Left hindlimb (tissue), 1 donor: Measurements from ENCODE around the gene CPA5.
A peak's percentile ranks its signal among the peaks of the same experiment; 100 is the strongest.
"Not testable (repeated sequence)": the region's sequence is repeated elsewhere in the genome, so short reads cannot be mapped to it uniquely, and the experiment has no call there.

Experiments used
- DNase-seq: peaks from one replicate; pipeline ENCODE4 v3.0.0-alpha.2; 2018

The CPA5 gene

GRCh38 chr7:130359276-130359857 lies 14.8 kb downstream of the CPA5 start:
- no peak for DNase-seq

- DNase-seq, result no peak
Observed at GRCh38 chr7:130360518-130360917, 15.9 kb downstream of the CPA5 start.

- no peak for DNase-seq
Observed at GRCh38 chr7:130361681-130362080, 17.1 kb downstream of the CPA5 start.

GRCh38 chr7:130362251-130362816 lies 17.7 kb downstream of the CPA5 start:
- peak; percentile 10 for DNase-seq

GRCh38 chr7:130363026-130363847 lies 18.6 kb downstream of the CPA5 start:
- DNase-seq, result peak; percentile 27

GRCh38 chr7:130364451-130364850 lies 19.8 kb downstream of the CPA5 start:
- peak; percentile 23 for DNase-seq

- no peak for DNase-seq
Observed at GRCh38 chr7:130365088-130365487, 20.5 kb downstream of the CPA5 start.

GRCh38 chr7:130365511-130366441 lies 21.2 kb downstream of the CPA5 start:
- DNase-seq, result peak; percentile 91

GRCh38 chr7:130366564-130366963 lies 21.9 kb downstream of the CPA5 start:
- DNase-seq, result no peak

- DNase-seq, result no peak
Observed at GRCh38 chr7:130367088-130367755, 22.6 kb downstream of the CPA5 start.

- no peak for DNase-seq
Observed at GRCh38 chr7:130367836-130368746, 23.5 kb downstream of the CPA5 start.

- no peak for DNase-seq
Observed at GRCh38 chr7:130369110-130369711, 24.6 kb downstream of the CPA5 start.

- no peak for DNase-seq
Observed at GRCh38 chr7:130369831-130370550, 25.4 kb downstream of the CPA5 start.

GRCh38 chr7:130371046-130371445 lies 26.4 kb downstream of the CPA5 start:
- DNase-seq, result no peak

- no peak for DNase-seq
Observed at GRCh38 chr7:130372402-130373165, 28.0 kb downstream of the CPA5 start.

- no peak for DNase-seq
Observed at GRCh38 chr7:130374507-130374906, 29.9 kb downstream of the CPA5 start.

GRCh38 chr7:130376461-130376860 lies 31.8 kb downstream of the CPA5 start:
- not testable (repeated sequence) for DNase-seq

- DNase-seq, result no peak
Observed at GRCh38 chr7:130377178-130377577, 32.6 kb downstream of the CPA5 start.

- DNase-seq, result no peak
Observed at GRCh38 chr7:130379019-130379418, 34.4 kb downstream of the CPA5 start.
